ENCODE results near the gene DCC.

DCC gene

GRCh38 chr18:52431683-52432082 is 91.7 kb downstream of the DCC start:
- DNase-seq: no peak

GRCh38 chr18:52433797-52434196 is 93.8 kb downstream of the DCC start:
- DNase-seq: no peak

- no peak for DNase-seq
Measured at GRCh38 chr18:52435301-52435700, 95.3 kb downstream of the DCC start.

- no peak for DNase-seq
Measured at GRCh38 chr18:52437161-52437560, 97.2 kb downstream of the DCC start.

GRCh38 chr18:52439457-52439856 is 99.5 kb downstream of the DCC start:
- DNase-seq: no peak

- DNase-seq: no peak
Measured at GRCh38 chr18:52441794-52442193, 101.8 kb downstream of the DCC start.

GRCh38 chr18:52442686-52443085 is 102.7 kb downstream of the DCC start:
- no peak for DNase-seq

GRCh38 chr18:52451256-52451655 is 111.3 kb downstream of the DCC start:
- DNase-seq: no peak

GRCh38 chr18:52451851-52452250 is 111.9 kb downstream of the DCC start:
- DNase-seq: no peak

- DNase-seq: no peak
Measured at GRCh38 chr18:52452427-52452826, 112.4 kb downstream of the DCC start.

- no peak for DNase-seq
Measured at GRCh38 chr18:52459890-52460289, 119.9 kb downstream of the DCC start.

GRCh38 chr18:52462853-52463252 is 122.9 kb downstream of the DCC start:
- no peak for DNase-seq

GRCh38 chr18:52465391-52465790 is 125.4 kb downstream of the DCC start:
- no peak for DNase-seq

- DNase-seq: no peak
Measured at GRCh38 chr18:52468496-52468895, 128.5 kb downstream of the DCC start.

- DNase-seq: no peak
Measured at GRCh38 chr18:52475325-52475724, 135.3 kb downstream of the DCC start.

GRCh38 chr18:52481116-52481515 is 141.1 kb downstream of the DCC start:
- DNase-seq: no peak

GRCh38 chr18:52484977-52485376 is 145.0 kb downstream of the DCC start:
- no peak for DNase-seq

- DNase-seq: no peak
Measured at GRCh38 chr18:52486052-52486451, 146.1 kb downstream of the DCC start.

- DNase-seq: no peak
Measured at GRCh38 chr18:52489396-52490306, 149.7 kb downstream of the DCC start.

- no peak for DNase-seq
Measured at GRCh38 chr18:52496426-52496825, 156.4 kb downstream of the DCC start.

- no peak for DNase-seq
Measured at GRCh38 chr18:52499016-52499415, 159.0 kb downstream of the DCC start.

GRCh38 chr18:52499644-52500043 is 159.6 kb downstream of the DCC start:
- DNase-seq: no peak

GRCh38 chr18:52504589-52504988 is 164.6 kb downstream of the DCC start:
- DNase-seq: no peak

GRCh38 chr18:52510139-52510538 is 170.1 kb downstream of the DCC start:
- no peak for DNase-seq

GRCh38 chr18:52518086-52518485 is 178.1 kb downstream of the DCC start:
- DNase-seq: no peak

Data from right forelimb (tissue), 1 donor.